ENCODE results near the gene LSM3.

The LSM3 gene

DNA sequence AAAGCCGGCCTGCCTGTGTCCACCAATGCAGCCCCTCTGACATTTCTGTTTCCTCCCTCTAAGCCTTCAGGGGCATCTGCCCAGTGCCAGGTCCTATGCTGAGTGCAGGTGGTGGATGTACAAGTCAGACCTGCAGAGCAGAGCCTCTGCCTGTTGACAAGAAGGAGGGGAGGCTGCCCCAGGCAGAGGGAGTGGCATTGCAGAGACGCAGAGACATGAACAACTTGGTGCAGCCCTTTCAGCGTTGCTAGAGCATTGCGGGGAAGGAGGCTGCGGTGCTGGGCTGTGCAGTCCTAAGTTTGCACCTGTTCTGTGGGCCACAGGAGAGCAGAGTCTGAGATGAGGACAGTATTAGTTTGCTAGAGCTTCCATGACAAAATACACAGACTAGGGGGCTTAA, 65.2 kb downstream of the LSM3 start:
- no peak for DNase-seq

DNA sequence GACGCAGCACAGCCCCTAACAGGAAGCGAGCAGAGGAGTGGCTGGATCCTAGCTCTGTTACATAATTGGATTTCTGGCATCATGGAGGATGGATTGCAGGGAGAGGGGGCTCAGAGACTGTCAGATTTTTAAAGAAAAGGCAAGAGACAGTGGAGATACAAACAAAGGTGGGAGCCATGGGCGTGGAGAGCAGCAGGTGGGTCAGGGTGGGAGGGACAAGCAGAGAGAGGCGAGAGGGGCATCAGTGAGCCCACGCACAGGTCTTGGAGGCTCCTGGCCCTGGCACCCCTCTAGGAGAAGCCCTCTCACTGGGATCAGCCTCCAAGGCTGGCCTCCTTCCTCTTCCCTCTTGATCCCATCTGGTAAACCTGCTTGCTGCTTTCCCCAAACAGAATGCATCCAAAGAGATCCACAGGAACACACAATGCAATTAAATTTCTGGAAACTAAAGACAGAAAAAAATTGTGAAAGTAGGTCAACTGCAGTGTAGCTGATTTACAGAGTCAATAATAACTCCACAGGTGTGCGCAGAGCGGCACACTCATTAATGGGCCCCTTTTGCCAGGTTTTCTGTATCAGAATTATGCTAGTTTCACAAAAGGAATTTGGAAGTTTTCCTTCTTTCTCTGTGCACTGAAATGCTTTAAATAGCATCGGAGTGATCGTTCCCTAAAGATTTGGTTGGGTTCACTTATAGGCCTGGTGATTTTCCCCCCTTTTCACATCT, 66.1 kb downstream of the LSM3 start:
- no peak for DNase-seq

DNA sequence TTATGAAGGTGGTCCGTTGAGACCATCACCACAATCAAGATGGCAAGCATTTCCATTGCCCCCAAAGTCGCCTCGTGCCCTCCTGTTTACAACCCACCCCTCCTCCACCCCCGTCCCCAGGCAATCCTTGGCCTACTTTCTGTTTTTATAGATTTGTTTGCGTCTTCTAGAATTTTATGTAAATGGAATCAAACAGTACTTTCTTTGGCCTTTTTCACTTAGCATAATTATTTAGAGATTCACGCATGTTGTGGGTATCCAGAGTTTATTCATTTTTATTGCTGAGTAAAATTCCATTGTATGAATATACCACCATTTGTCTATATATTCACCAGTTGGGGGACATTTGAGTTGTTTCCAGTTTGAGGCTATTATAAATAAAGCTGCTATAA, 66.6 kb downstream of the LSM3 start:
- no peak for DNase-seq

- no peak for DNase-seq
These were observed 67.2 kb downstream of the LSM3 start for GRCh38 chr3:14245822-14246221.

DNA sequence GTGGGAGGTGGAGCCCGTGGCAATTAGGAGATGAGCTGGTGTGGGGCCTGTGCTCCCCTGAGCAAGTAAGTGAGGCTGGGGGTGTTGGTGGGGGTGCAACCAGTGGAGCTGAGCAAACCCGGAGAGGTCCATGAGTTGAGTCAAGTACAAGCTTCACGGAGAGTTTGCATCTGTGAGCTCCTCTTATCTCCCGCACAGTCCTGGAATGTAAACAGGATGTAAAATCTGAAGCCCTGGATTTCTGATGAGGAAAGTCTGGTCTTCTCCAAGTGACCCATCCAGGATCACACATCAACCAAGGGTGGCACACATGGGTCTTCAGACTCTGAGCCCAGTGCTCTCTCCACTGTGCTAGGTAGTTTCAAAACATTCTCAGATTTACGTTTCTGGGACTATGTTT, 67.8 kb downstream of the LSM3 start:
- DNase-seq: no peak

DNA sequence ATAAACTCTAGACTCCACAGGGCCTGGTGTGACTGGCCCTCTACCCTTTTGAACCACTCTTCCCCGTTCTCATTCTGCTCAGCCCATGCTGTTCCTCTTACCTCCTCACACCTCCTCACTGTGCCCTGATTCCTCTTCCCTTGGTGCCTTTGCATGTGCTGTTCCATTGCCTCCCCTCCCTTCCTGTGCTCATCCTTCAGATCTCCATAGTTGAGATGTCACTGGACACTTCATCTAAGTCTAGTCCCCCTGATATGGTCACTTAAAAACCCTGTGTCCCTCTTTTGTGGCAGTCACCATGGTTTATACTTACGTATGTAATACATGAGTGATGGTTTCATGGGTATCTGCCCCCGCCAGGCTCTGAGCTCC, 69.8 kb downstream of the LSM3 start:
- no peak for DNase-seq

DNA sequence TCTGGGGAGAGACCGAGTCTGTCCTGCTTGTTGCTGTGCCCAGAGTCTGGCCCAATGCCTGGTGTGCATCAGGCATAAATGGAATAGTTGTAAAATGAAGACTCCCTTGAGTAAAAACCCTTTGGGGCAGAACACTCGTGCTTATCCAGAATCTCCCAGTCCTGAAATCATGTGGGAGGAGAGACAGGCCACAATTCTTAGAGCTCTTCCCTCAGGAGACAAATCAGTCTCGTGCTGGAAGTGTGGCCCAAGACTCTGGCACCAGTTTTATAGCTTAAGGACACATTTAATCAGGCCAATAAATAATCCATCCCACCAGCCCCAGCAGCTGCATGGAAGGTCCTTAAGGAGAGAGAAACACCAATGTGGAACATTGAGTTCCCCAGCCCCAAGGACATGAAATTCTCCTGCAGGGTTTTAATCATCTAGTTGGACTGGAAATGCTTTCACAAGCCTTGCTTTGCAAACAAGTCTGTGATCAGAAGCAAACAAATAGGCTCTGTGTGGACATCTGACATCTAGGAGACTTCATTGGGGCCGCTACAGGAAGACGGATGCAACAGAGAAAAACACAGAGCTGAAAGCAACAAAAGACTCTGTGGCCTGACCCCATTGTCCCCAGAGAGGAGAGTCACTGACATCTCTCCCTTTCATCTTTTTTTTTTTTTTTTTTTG, 70.4 kb downstream of the LSM3 start:
- DNase-seq: no peak

Data from NCI-H510A (cell line).